Esophagus muscularis mucosa (tissue), 4 donors: Measurements from ENCODE around the gene FOXO6. TPM values are rescaled to one million over a fixed set of nuclear protein-coding genes. Genes with fewer than 3 reads are reported as not detected.

Experiments
- DNase-seq: peaks from one replicate; pipeline ENCODE4 v3.0.0-alpha.2; 2017; ENCODE audit errors: extremely low spot score
- H3K27ac ChIP-seq, 4 donors: fragments of 200-600 bp; sonication (generic); replicated peaks in 1 of 4; 1 replicate in 3 of 4; 2 replicates in 1 of 4; pipeline ENCODE4 v1.5.1; 2016 to 2019; ENCODE audit warnings: mild to moderate bottlenecking in 1 of 4
- H3K27me3 ChIP-seq, 4 donors: fragments of 200-600 bp; sonication (generic); one replicate each; pipeline versions ENCODE4 v1.5.1 to v1.6.0; 2016 to 2019
- H3K36me3 ChIP-seq, 4 donors: fragments of 200-600 bp; sonication (generic); one replicate each; pipeline ENCODE4 v1.5.1; 2016 to 2019
- H3K4me1 ChIP-seq, 4 donors: fragments of 200-600 bp; sonication (generic); one replicate each; pipeline ENCODE4 v1.5.1; 2016 to 2019
- H3K4me3 ChIP-seq, 4 donors: fragments of 200-600 bp; sonication (generic); 1 replicate in 2 of 4; 2 replicates in 2 of 4; pipeline ENCODE4 v1.5.1; 2016 to 2019; ENCODE audit warnings: mild to moderate bottlenecking in 4 of 4, moderate library complexity in 1 of 4
- H3K9me3 ChIP-seq, 4 donors: fragments of 200-600 bp; sonication (generic); 1 replicate in 3 of 4; 2 replicates in 1 of 4; pipeline ENCODE4 v1.5.1; 2016 to 2019
- CTCF ChIP-seq, 3 experiments: fragments of 200-600 bp in 2 of 3; fragments of 450-650 bp in 1 of 3; sonication (generic) in 2 of 3; IDR thresholded peaks; one replicate each; pipeline ENCODE4 v1.5.1; 2017 to 2019; ENCODE audit warnings: antibody characterized with exemption in 3 of 3, mild to moderate bottlenecking in 2 of 3, moderate library complexity in 1 of 3
- EP300 ChIP-seq: sonication (generic); formaldehyde crosslinking; IDR thresholded peaks from one replicate; pipeline ENCODE4 v1.6.1; 2017; ENCODE audit warnings: antibody characterized with exemption
- POLR2A ChIP-seq: fragments of 450-650 bp; IDR thresholded peaks from one replicate; pipeline ENCODE4 v1.6.1; 2017; ENCODE audit warnings: antibody characterized with exemption, moderate library complexity, mild to moderate bottlenecking, low read depth
- POLR2AphosphoS5 ChIP-seq, 2 donors: sonication (generic); formaldehyde crosslinking; IDR thresholded peaks; one replicate each; pipeline ENCODE4 v1.6.1; 2017; ENCODE audit warnings: antibody characterized with exemption in 2 of 2
- WGBS: methylation state at CpG from one replicate; pipeline ENCODE4 v1.1.5; 2018; 5-methylcytosine and 5-hydroxymethylcytosine counted together
- intact Hi-C: fragments of 100-400 bp; cut with DNase I; formaldehyde crosslinking; loops from one replicate; pipeline ENCODE4 v1.15.1; 2023
- total RNA-seq, 4 donors: library from RNA; depleted of rRNA; stranded (reverse); fragments of >200 nt; gene quantifications; one replicate each; pipeline versions ENCODE4 v1.1.0 to v1.2.1, GENCODE V29; 2016

Gene FOXO6
- total RNA-seq, 4 donors from 2014 or later = 0.33 to 1.3 (median 0.53) TPM

GRCh38 chr1:41410462-41410861 is 49.2 kb downstream of the FOXO6 start:
- no peak for DNase-seq
- intact Hi-C loops = no loop called here
- Histone ChIP-seq H3K4me3 (no peak overlapping the region), H3K36me3 (no peaks in the 10 kb centered on the region), H3K27ac (no peak overlapping the region), H3K27me3 (peaks cover 0 to 34% (median 0%) of the 10 kb centered on the region in 4 donors), H3K9me3 (peaks cover 0 to 5% (median 2%) of the 10 kb centered on the region in 4 donors), H3K4me1 (no peaks in the 10 kb centered on the region)
- TF ChIP-seq EP300 (no peak), POLR2A (no peak), CTCF (IDR thresholded peaks at IDR 0.05) (no peak)
- 93% methylated on average over 3 of the region's 3 CpGs for WGBS

GRCh38 chr1:41411229-41411628 is 50.0 kb downstream of the FOXO6 start:
- no peak for DNase-seq
- Histone ChIP-seq H3K27ac (no peak overlapping the region), H3K27me3 (peaks cover 0 to 31% (median 0%) of the 10 kb centered on the region in 4 donors), H3K36me3 (no peaks in the 10 kb centered on the region), H3K4me3 (no peak overlapping the region), H3K4me1 (no peaks in the 10 kb centered on the region), H3K9me3 (peaks cover 0 to 5% (median 2%) of the 10 kb centered on the region in 4 donors)
- TF ChIP-seq CTCF (IDR thresholded peaks at IDR 0.05) (no peak), EP300 (no peak), POLR2A (no peak), POLR2AphosphoS5 (IDR thresholded peaks at IDR 0.05) (no peak)
- intact Hi-C loops = no loop called here
- WGBS = 91% methylated on average over 3 of the region's 3 CpGs

GRCh38 chr1:41412748-41413147 is 51.5 kb downstream of the FOXO6 start:
- Histone ChIP-seq H3K9me3 (peaks cover 0 to 5% (median 2%) of the 10 kb centered on the region in 4 donors), H3K27me3 (peaks cover 0 to 29% (median 0%) of the 10 kb centered on the region in 4 donors), H3K4me1 (peaks cover 0 to 11% (median 0%) of the 10 kb centered on the region in 4 donors), H3K36me3 (no peaks in the 10 kb centered on the region), H3K27ac (no peak overlapping the region), H3K4me3 (no peak overlapping the region)
- 47% methylated on average over 7 of the region's 8 CpGs for WGBS
- intact Hi-C loops = no loop called here
- DNase-seq = no peak
- TF ChIP-seq POLR2AphosphoS5 (IDR thresholded peaks at IDR 0.05) = no peak
- no peak for TF ChIP-seq EP300
- no peak for TF ChIP-seq POLR2A
- TF ChIP-seq CTCF (IDR thresholded peaks at IDR 0.05) = no peak

- intact Hi-C loops = no loop called here
- Histone ChIP-seq H3K27ac (no peak overlapping the region), H3K4me3 (no peak overlapping the region), H3K36me3 (no peaks in the 10 kb centered on the region), H3K27me3 (peaks cover 0 to 20% (median 0%) of the 10 kb centered on the region in 4 donors), H3K9me3 (peaks cover 0 to 5% (median 2%) of the 10 kb centered on the region in 4 donors), H3K4me1 (peaks cover 6 to 22% (median 7%) of the 10 kb centered on the region in 4 donors)
- WGBS = 95% methylated on average over 7 of the region's 12 CpGs
- no peak for DNase-seq
- TF ChIP-seq EP300 (no peak), POLR2AphosphoS5 (IDR thresholded peaks at IDR 0.05) (no peak), POLR2A (no peak), CTCF (IDR thresholded peaks at IDR 0.05) (no peak)
Observed at GRCh38 chr1:41413748-41414281, 52.6 kb downstream of the FOXO6 start.

GRCh38 chr1:41414296-41414695 is 53.1 kb downstream of the FOXO6 start:
- 83% methylated on average over 1 of the region's 3 CpGs for WGBS
- TF ChIP-seq CTCF (IDR thresholded peaks at IDR 0.05) (no peak), POLR2AphosphoS5 (IDR thresholded peaks at IDR 0.05) (no peak), EP300 (no peak)
- H3K4me1 ChIP-seq = peaks cover 11 to 27% (median 12%) of the 10 kb centered on the region in 4 donors
- no peak overlapping the region for H3K4me3 ChIP-seq
- H3K27ac ChIP-seq = no peak overlapping the region
- no peaks in the 10 kb centered on the region for H3K36me3 ChIP-seq
- intact Hi-C loops = no loop called here
- peaks cover 0 to 5% (median 2%) of the 10 kb centered on the region in 4 donors for H3K9me3 ChIP-seq
- DNase-seq = no peak
- peaks cover 0 to 15% (median 0%) of the 10 kb centered on the region in 4 donors for H3K27me3 ChIP-seq
